Stimulated activated naive B cell treated with anti-CD40 and anti-IgM and Interleukin-4, amounts not matched to agents 10 μg/mL and 1 μg/mL and 100 μg/mL, for 72 hours (primary cell): ENCODE results near the gene SV2A.
"Not testable (repeated sequence)": the region's sequence is repeated elsewhere in the genome, so short reads cannot be mapped to it uniquely, and the experiment has no call there.

Source experiments
- ATAC-seq, 2 donors: fragments of 150-1000 bp; cut with Tn5 transposase; replicated peaks; 2 replicates each; pipeline ENCODE4 v1.10.0; 2021; ENCODE audit warnings: moderate library complexity in 1 of 2
- DNase-seq: peaks from one replicate; pipeline ENCODE4 v3.0.0; 2021
- H3K27ac Mint-ChIP-seq: one replicate; pipeline ENCODE4 v1.8.0; 2022; ENCODE audit warnings: mild to moderate bottlenecking, mixed read lengths
- H3K27me3 Mint-ChIP-seq, 2 donors: one replicate each; pipeline ENCODE4 v1.8.0; 2022; ENCODE audit warnings: mixed read lengths in 2 of 2
- H3K36me3 Mint-ChIP-seq, 2 donors: one replicate each; pipeline ENCODE4 v1.8.0; 2022; ENCODE audit warnings: mixed read lengths in 2 of 2, mild to moderate bottlenecking in 1 of 2
- H3K4me1 Mint-ChIP-seq, 2 donors: one replicate each; pipeline ENCODE4 v1.8.0; 2022; ENCODE audit warnings: mixed read lengths in 2 of 2, mild to moderate bottlenecking in 1 of 2
- H3K4me3 Mint-ChIP-seq, 2 donors: one replicate each; pipeline ENCODE4 v1.8.0; 2022; ENCODE audit warnings: mild to moderate bottlenecking in 2 of 2, mixed read lengths in 2 of 2, moderate library complexity in 1 of 2
- H3K9me3 Mint-ChIP-seq, 2 donors: one replicate each; pipeline ENCODE4 v1.8.0; 2022; ENCODE audit warnings: mixed read lengths in 2 of 2, mild to moderate bottlenecking in 1 of 2

SV2A gene

GRCh38 chr1:149923626-149924025, 6.0 kb upstream of the SV2A start:
- Mint-ChIP-seq H3K27ac (no peak overlapping the region), H3K4me1 (peaks cover 21 to 35% of the 10 kb centered on the region in 2 donors), H3K36me3 (peaks cover 46 to 65% of the 10 kb centered on the region in 2 donors), H3K27me3 (peaks cover 1 to 3% of the 10 kb centered on the region in 2 donors), H3K9me3 (no peaks in the 10 kb centered on the region), H3K4me3 (no peak overlapping the region)
- ATAC-seq (no peak), DNase-seq (no peak)

GRCh38 chr1:149916898-149917252, 769 bp downstream of the SV2A start:
- Mint-ChIP-seq H3K36me3 (peaks cover 6 to 9% of the 10 kb centered on the region in 2 donors), H3K4me1 (peaks cover 21 to 27% of the 10 kb centered on the region in 2 donors), H3K4me3 (peak overlapping the region; percentile 75 to 76), H3K9me3 (no peaks in the 10 kb centered on the region), H3K27me3 (peaks cover 27 to 31% of the 10 kb centered on the region in 2 donors), H3K27ac (no peak overlapping the region)
- DNase-seq (no peak), ATAC-seq (no peak)

GRCh38 chr1:149916193-149916897, 1.3 kb downstream of the SV2A start:
- H3K36me3 Mint-ChIP-seq: peaks cover 3 to 5% of the 10 kb centered on the region in 2 donors
- no peaks in the 10 kb centered on the region for H3K9me3 Mint-ChIP-seq
- no peak overlapping the region for H3K27ac Mint-ChIP-seq
- H3K4me1 Mint-ChIP-seq: peaks cover 21 to 27% of the 10 kb centered on the region in 2 donors
- DNase-seq (no peak), ATAC-seq (peak in 1 of 2 donors; percentile 28)
- H3K27me3 Mint-ChIP-seq: peaks cover 27 to 36% of the 10 kb centered on the region in 2 donors
- peak overlapping the region; percentile 75 to 76 for H3K4me3 Mint-ChIP-seq

GRCh38 chr1:149915429-149916192, 2.0 kb downstream of the SV2A start:
- Mint-ChIP-seq H3K4me3 (peak overlapping the region in 1 of 2 donors; percentile 5), H3K27ac (no peak overlapping the region), H3K4me1 (peaks cover 21 to 27% of the 10 kb centered on the region in 2 donors), H3K36me3 (peaks cover under 1% of the 10 kb centered on the region in 2 donors), H3K27me3 (peaks cover 32 to 36% of the 10 kb centered on the region in 2 donors), H3K9me3 (no peaks in the 10 kb centered on the region)
- ATAC-seq (peak in 1 of 2 donors; percentile 33), DNase-seq (no peak)

GRCh38 chr1:149914545-149914944, 3.1 kb downstream of the SV2A start:
- Mint-ChIP-seq H3K36me3 (no peaks in the 10 kb centered on the region), H3K4me1 (peaks cover 21 to 27% of the 10 kb centered on the region in 2 donors), H3K27me3 (peaks cover 32 to 36% of the 10 kb centered on the region in 2 donors), H3K9me3 (no peaks in the 10 kb centered on the region), H3K4me3 (no peak overlapping the region), H3K27ac (no peak overlapping the region)
- no peak for ATAC-seq
- DNase-seq: no peak

- H3K9me3 Mint-ChIP-seq: no peaks in the 10 kb centered on the region
- H3K27ac Mint-ChIP-seq: no peak overlapping the region
- H3K36me3 Mint-ChIP-seq: peaks cover 4% of the 10 kb centered on the region in 2 donors
- peaks cover 19 to 24% of the 10 kb centered on the region in 2 donors for H3K27me3 Mint-ChIP-seq
- no peak for DNase-seq
- no peak overlapping the region for H3K4me3 Mint-ChIP-seq
- ATAC-seq: no peak
- H3K4me1 Mint-ChIP-seq: no peaks in the 10 kb centered on the region
Observed at GRCh38 chr1:149906570-149907075, 11.0 kb downstream of the SV2A start.

- peaks cover 12 to 17% of the 10 kb centered on the region in 2 donors for H3K4me1 Mint-ChIP-seq
- DNase-seq (no peak), ATAC-seq (no peak)
- peaks cover 7 to 13% of the 10 kb centered on the region in 2 donors for H3K36me3 Mint-ChIP-seq
- H3K9me3 Mint-ChIP-seq: peaks cover 3 to 5% of the 10 kb centered on the region in 2 donors
- peaks cover 13% of the 10 kb centered on the region in 2 donors for H3K27me3 Mint-ChIP-seq
- no peak overlapping the region for H3K4me3 Mint-ChIP-seq
- H3K27ac Mint-ChIP-seq: no peak overlapping the region
Observed at GRCh38 chr1:149903836-149904491, 13.7 kb downstream of the SV2A start.

- ATAC-seq: peak; percentile 99
- Mint-ChIP-seq H3K36me3 (peaks cover 7 to 13% of the 10 kb centered on the region in 2 donors), H3K9me3 (peaks cover 8% of the 10 kb centered on the region in 2 donors), H3K4me3 (peak within 1 kb of the TSS; percentile 85 to 88), H3K27me3 (no peaks in the 10 kb centered on the region), H3K4me1 (peaks cover 14 to 21% of the 10 kb centered on the region in 2 donors), H3K27ac (peak within 1 kb of the TSS; percentile 91)
- DNase-seq: peak; percentile 84
Observed at GRCh38 chr1:149899460-149900284, 18.0 kb downstream of the SV2A start, which contains the start of gene BOLA1. TSS of gene BOLA1 (plus strand) at chr1:149899568. CDS start at chr1:149900060, 492 bp downstream.

- Mint-ChIP-seq H3K4me1 (peaks cover 14 to 21% of the 10 kb centered on the region in 2 donors), H3K27ac (no peak overlapping the region), H3K36me3 (peaks cover 2 to 10% of the 10 kb centered on the region in 2 donors), H3K9me3 (peaks cover 8% of the 10 kb centered on the region in 2 donors), H3K27me3 (no peaks in the 10 kb centered on the region), H3K4me3 (no peak overlapping the region)
- DNase-seq (no peak), ATAC-seq (no peak)
Observed at GRCh38 chr1:149896575-149896974, 21.1 kb downstream of the SV2A start.

- no peaks in the 10 kb centered on the region for H3K27me3 Mint-ChIP-seq
- ATAC-seq (no peak), DNase-seq (no peak)
- no peaks in the 10 kb centered on the region for H3K36me3 Mint-ChIP-seq
- no peak overlapping the region for H3K27ac Mint-ChIP-seq
- peaks cover 0 to 2% of the 10 kb centered on the region in 2 donors for H3K4me1 Mint-ChIP-seq
- H3K4me3 Mint-ChIP-seq: no peak overlapping the region
- H3K9me3 Mint-ChIP-seq: no peaks in the 10 kb centered on the region
Observed at GRCh38 chr1:149888999-149889289, 28.7 kb downstream of the SV2A start.

GRCh38 chr1:149888247-149888998, 29.2 kb downstream of the SV2A start:
- Mint-ChIP-seq H3K36me3 (no peaks in the 10 kb centered on the region), H3K9me3 (no peaks in the 10 kb centered on the region), H3K4me3 (no peak overlapping the region), H3K4me1 (peaks cover 3 to 5% of the 10 kb centered on the region in 2 donors), H3K27me3 (no peaks in the 10 kb centered on the region), H3K27ac (no peak overlapping the region)
- DNase-seq (peak; percentile 82), ATAC-seq (peak; percentile 38)

- Mint-ChIP-seq H3K4me1 (peaks cover 4 to 5% of the 10 kb centered on the region in 2 donors), H3K4me3 (no peak overlapping the region), H3K36me3 (no peaks in the 10 kb centered on the region), H3K27ac (no peak overlapping the region), H3K9me3 (no peaks in the 10 kb centered on the region), H3K27me3 (no peaks in the 10 kb centered on the region)
- DNase-seq (peak; percentile 83), ATAC-seq (peak; percentile 59 to 65)
Observed at GRCh38 chr1:149887456-149888246, 30.0 kb downstream of the SV2A start.

- DNase-seq, H3K27ac Mint-ChIP-seq, H3K4me1 Mint-ChIP-seq, H3K36me3 Mint-ChIP-seq, H3K4me3 Mint-ChIP-seq, H3K9me3 Mint-ChIP-seq, ATAC-seq, H3K27me3 Mint-ChIP-seq: not testable (repeated sequence)
Observed at GRCh38 chr1:149887196-149887455, 30.5 kb downstream of the SV2A start.
